Caco-2 (cell line): ENCODE measurements around the gene OAF. TPM values are rescaled to one million over a fixed set of nuclear protein-coding genes. Genes with fewer than 3 reads are reported as not detected.

Experiments
- BruUV-seq: library from RNA; stranded (reverse); fragments of 400-500 nt; replicated peaks from 2 replicates; lab custom pipeline; 2021; lab: Mats Ljungman, UMichigan
- CTCF ChIA-PET: fragments of 300-600 bp; sonication (Branson Sonifier 250); formaldehyde crosslinking; loops from one replicate; lab custom pipeline; 2022; ENCODE audit warnings: antibody characterized with exemption; lab: Charles Lee
- POLR2A ChIA-PET: fragments of 300-600 bp; sonication (Branson Sonifier 250); formaldehyde crosslinking; loops from one replicate; lab custom pipeline; 2022; ENCODE audit warnings: antibody characterized with exemption; lab: Charles Lee
- DNase-seq, 2 experiments: peaks; one replicate each; pipeline versions ENCODE4 v3.0.0 to v3.0.0-alpha.2; 2020 to 2022
- H3K27me3 ChIP-seq: replicated peaks from 2 replicates; pipeline ENCODE4 v1.6.0; 2011; ENCODE audit warnings: low read length; ENCODE audit not compliant: control insufficient read depth, insufficient read depth
- H3K36me3 ChIP-seq: 2 replicates; pipeline ENCODE4 v1.5.1; 2011; ENCODE audit warnings: low read length; ENCODE audit not compliant: control insufficient read depth, insufficient read depth
- H3K4me1 ChIP-seq: fragments of 250-450 bp; sonication (Bioruptor Pico); 2 replicates; pipeline ENCODE4 v1.5.1; 2020; ENCODE audit warnings: mild to moderate bottlenecking
- H3K4me3 ChIP-seq: 2 replicates; pipeline ENCODE4 v1.5.1; 2011; ENCODE audit warnings: low read depth, mild to moderate bottlenecking, control low read depth, low read length
- H3K9me3 ChIP-seq: fragments of 250-450 bp; sonication (Bioruptor Pico); 2 replicates; pipeline ENCODE4 v1.5.1; 2020; ENCODE audit warnings: mild to moderate bottlenecking, moderate library complexity
- H3K27ac Mint-ChIP-seq: one replicate; pipeline ENCODE4 v1.8.0; 2022; ENCODE audit warnings: mixed read lengths; ENCODE audit not compliant: unreplicated experiment
- H3K27me3 Mint-ChIP-seq: one replicate; pipeline ENCODE4 v1.8.0; 2022; ENCODE audit warnings: mixed read lengths; ENCODE audit not compliant: insufficient read depth, unreplicated experiment
- H3K36me3 Mint-ChIP-seq: one replicate; pipeline ENCODE4 v1.8.0; 2022; ENCODE audit warnings: mild to moderate bottlenecking, mixed read lengths; ENCODE audit not compliant: insufficient read depth, unreplicated experiment
- H3K4me1 Mint-ChIP-seq: one replicate; pipeline ENCODE4 v1.8.0; 2022; ENCODE audit warnings: low read depth, mixed read lengths; ENCODE audit not compliant: unreplicated experiment
- H3K4me3 Mint-ChIP-seq: one replicate; pipeline ENCODE4 v1.8.0; 2022; ENCODE audit warnings: mild to moderate bottlenecking, moderate library complexity, mixed read lengths; ENCODE audit not compliant: unreplicated experiment
- H3K9me3 Mint-ChIP-seq: one replicate; pipeline ENCODE4 v1.8.0; 2022; ENCODE audit warnings: mixed read lengths; ENCODE audit not compliant: unreplicated experiment
- intact Hi-C: fragments of 100-400 bp; cut with micrococcal nuclease; formaldehyde crosslinking; loops from one replicate; pipeline ENCODE4 v1.10.0; 2022; ENCODE audit not compliant: unreplicated experiment
- total RNA-seq: library from RNA; stranded (reverse); gene quantifications from 2 replicates; pipeline ENCODE4 v1.2.3, GENCODE V29; 2022
- TF ChIP-seq, protein P1 (sequence below), 2 experiments: fragments of 200-600 bp in 1 of 2; IDR thresholded peaks; 1 replicate in 1 of 2; 2 replicates in 1 of 2; pipeline versions ENCODE4 v1.5.1 to v1.8.0; 2011 to 2022; ENCODE audit warnings: antibody characterized with exemption in 1 of 2, control low read depth in 1 of 2, inconsistent platforms in 1 of 2, low read depth in 1 of 2, low read length in 1 of 2, mild to moderate bottlenecking in 1 of 2, moderate library complexity in 1 of 2; ENCODE audit not compliant: insufficient read depth in 1 of 2, severe bottlenecking in 1 of 2, unreplicated experiment in 1 of 2

Gene OAF
- total RNA-seq, 1 experiment from 2014 or later: 31.3 TPM

DNA sequence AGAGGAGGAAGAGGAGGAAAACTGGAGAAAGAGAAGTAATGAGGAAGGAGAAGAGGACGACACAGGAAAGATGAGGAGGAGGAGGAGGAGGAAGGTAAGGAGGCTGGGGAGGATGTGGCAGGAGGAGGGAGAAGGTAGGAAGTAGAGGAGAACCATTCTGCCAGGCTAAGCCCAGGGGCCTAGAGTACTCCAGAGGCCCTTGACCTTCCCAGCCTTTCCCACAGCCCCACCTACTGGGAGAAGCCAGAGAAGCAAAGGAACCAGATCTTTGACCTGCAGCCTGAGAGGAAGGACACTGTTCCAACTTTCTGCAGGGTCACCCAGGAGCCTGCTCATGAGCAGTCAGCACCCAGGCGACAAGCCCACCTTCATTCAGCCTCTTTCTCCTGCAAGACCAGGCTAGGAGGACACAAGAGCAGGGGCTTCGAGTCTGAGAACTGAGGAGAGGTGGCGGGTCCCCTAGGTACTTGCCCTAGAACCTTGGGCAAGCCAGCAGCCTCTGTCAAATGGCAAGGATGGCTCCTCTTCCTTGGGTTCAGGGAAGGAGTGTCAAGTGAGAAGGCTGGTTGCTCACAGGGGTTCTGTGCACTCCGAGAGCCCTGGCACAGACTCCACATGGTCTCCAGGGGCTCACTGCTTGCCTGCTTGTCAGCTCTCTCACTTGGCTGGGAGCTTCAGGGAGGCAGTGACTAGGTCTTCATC, 27.9 kb upstream of the OAF start:
- no peaks in the 10 kb centered on the region for H3K27me3 Mint-ChIP-seq
- no peak overlapping the region for H3K4me3 Mint-ChIP-seq
- ChIA-PET CTCF (interaction anchor here (0.7 to 0.9 kb wide), 3 partner anchors 14 to 345 kb away, joined by 3 to 6 read pairs (median 3); no protein-coding TSS in a partner anchor), POLR2A (no interaction called here)
- no peaks in the 10 kb centered on the region for H3K9me3 Mint-ChIP-seq
- no peak overlapping the region for H3K4me3 ChIP-seq
- H3K36me3 ChIP-seq: no peaks in the 10 kb centered on the region
- H3K4me1 Mint-ChIP-seq: peaks cover 44% of the 10 kb centered on the region
- no TSS peak for BruUV-seq
- H3K9me3 ChIP-seq: no peaks in the 10 kb centered on the region
- no peaks in the 10 kb centered on the region for H3K27me3 ChIP-seq
- H3K36me3 Mint-ChIP-seq: no peaks in the 10 kb centered on the region
- TF ChIP-seq, protein P1, sequence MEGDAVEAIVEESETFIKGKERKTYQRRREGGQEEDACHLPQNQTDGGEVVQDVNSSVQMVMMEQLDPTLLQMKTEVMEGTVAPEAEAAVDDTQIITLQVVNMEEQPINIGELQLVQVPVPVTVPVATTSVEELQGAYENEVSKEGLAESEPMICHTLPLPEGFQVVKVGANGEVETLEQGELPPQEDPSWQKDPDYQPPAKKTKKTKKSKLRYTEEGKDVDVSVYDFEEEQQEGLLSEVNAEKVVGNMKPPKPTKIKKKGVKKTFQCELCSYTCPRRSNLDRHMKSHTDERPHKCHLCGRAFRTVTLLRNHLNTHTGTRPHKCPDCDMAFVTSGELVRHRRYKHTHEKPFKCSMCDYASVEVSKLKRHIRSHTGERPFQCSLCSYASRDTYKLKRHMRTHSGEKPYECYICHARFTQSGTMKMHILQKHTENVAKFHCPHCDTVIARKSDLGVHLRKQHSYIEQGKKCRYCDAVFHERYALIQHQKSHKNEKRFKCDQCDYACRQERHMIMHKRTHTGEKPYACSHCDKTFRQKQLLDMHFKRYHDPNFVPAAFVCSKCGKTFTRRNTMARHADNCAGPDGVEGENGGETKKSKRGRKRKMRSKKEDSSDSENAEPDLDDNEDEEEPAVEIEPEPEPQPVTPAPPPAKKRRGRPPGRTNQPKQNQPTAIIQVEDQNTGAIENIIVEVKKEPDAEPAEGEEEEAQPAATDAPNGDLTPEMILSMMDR (IDR thresholded peaks at IDR 0.05; ENCODE audit: insufficient read depth in 1 of 2, low read depth in 1 of 2, low read length in 1 of 2, severe bottlenecking in 1 of 2, unreplicated experiment in 1 of 2): peak; percentile 72 to 92
- peak; percentile 81 to 83 for DNase-seq
- peaks cover 53% of the 10 kb centered on the region for H3K4me1 ChIP-seq
- no peak overlapping the region for H3K27ac Mint-ChIP-seq
- intact Hi-C loops: loop anchor here (1.0 kb wide), 1 partner anchor 11 kb away; no protein-coding TSS in a partner anchor

DNA sequence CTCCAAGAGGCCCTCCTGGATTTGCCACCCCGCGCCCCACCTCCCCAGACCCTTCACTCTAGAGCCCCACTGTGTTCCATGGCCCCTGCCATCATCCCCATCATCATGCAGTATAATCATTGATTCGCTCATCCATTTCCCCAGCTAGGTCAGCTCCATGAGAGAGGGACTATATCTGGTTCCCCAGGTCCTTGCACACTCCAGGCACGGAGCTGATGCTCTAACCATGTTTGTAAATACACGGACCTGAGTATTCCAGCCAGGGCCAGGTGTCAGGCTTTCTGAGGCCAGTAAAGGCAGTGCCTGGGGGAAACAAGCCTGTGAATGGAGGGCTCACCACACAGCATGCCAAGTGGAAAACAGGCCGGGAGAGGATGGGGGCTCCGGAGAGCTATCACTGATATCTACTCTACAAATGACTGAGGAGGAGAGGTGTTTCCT, 27.1 kb upstream of the OAF start:
- no TSS peak for BruUV-seq
- H3K36me3 ChIP-seq: no peaks in the 10 kb centered on the region
- intact Hi-C loops: loop anchor here (1.0 kb wide), 1 partner anchor 11 kb away; no protein-coding TSS in a partner anchor
- H3K27me3 ChIP-seq: no peaks in the 10 kb centered on the region
- ChIA-PET CTCF (interaction anchor here (0.8 kb wide), 1 partner anchor 15 kb away, joined by 3 read pairs; no protein-coding TSS in a partner anchor), POLR2A (no interaction called here)
- TF ChIP-seq, protein P1 (IDR thresholded peaks at IDR 0.05; ENCODE audit: insufficient read depth in 1 of 2, low read depth in 1 of 2, low read length in 1 of 2, severe bottlenecking in 1 of 2, unreplicated experiment in 1 of 2): no peak
- no peak overlapping the region for H3K27ac Mint-ChIP-seq
- H3K36me3 Mint-ChIP-seq: no peaks in the 10 kb centered on the region
- H3K9me3 Mint-ChIP-seq: no peaks in the 10 kb centered on the region
- no peak overlapping the region for H3K4me3 ChIP-seq
- no peaks in the 10 kb centered on the region for H3K9me3 ChIP-seq
- DNase-seq: no peak
- peaks cover 61% of the 10 kb centered on the region for H3K4me1 ChIP-seq
- no peak overlapping the region for H3K4me3 Mint-ChIP-seq
- no peaks in the 10 kb centered on the region for H3K27me3 Mint-ChIP-seq
- H3K4me1 Mint-ChIP-seq: peaks cover 45% of the 10 kb centered on the region

DNA sequence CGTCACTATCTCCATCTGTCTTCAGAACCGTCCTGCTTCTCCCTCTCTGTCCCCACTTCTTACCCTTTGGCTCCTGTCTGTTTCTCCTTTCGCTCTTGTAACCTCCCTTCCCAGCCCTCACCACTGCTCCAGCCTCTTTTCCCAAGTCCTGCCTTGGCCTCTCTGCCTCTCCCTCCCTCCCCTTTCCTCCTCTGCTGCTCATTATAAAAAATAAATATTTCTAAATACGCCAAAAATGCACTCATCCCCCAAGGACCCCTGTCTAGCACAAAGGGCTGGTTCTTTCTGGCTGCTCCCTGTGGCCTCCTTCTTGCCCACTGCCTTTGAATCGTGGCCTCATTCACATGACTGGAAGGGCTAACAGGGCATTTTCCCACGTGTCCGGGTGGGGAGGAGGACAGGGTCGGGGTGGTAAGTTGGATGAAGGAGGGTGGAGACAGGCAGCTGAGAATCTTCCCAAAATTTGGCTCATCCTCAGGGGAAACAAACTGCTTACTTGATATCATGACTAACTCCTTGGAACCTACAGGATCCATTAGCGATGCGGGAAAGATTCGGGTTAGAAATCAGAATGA, 26.4 kb upstream of the OAF start:
- BruUV-seq: no TSS peak
- intact Hi-C loops: no loop called here
- Mint-ChIP-seq H3K9me3 (no peaks in the 10 kb centered on the region), H3K4me1 (peaks cover 45% of the 10 kb centered on the region), H3K27ac (peak overlapping the region; percentile 84), H3K27me3 (no peaks in the 10 kb centered on the region), H3K36me3 (no peaks in the 10 kb centered on the region), H3K4me3 (peak overlapping the region; percentile 49)
- Histone ChIP-seq H3K27me3 (no peaks in the 10 kb centered on the region), H3K4me1 (peaks cover 67% of the 10 kb centered on the region), H3K9me3 (peaks cover 6% of the 10 kb centered on the region), H3K36me3 (no peaks in the 10 kb centered on the region), H3K4me3 (peak overlapping the region; percentile 28)
- POLR2A ChIA-PET: no interaction called here
- TF ChIP-seq, protein P1 (IDR thresholded peaks at IDR 0.05; ENCODE audit: insufficient read depth in 1 of 2, low read depth in 1 of 2, low read length in 1 of 2, severe bottlenecking in 1 of 2, unreplicated experiment in 1 of 2): no peak
- peak in 1 of 2 experiments; percentile 32 for DNase-seq
- CTCF ChIA-PET: interaction anchor here (0.9 to 2.1 kb wide), 6 partner anchors 9 to 44 kb away, joined by 3 to 13 read pairs (median 5); no protein-coding TSS in a partner anchor
